Endothelial cell of umbilical vein (primary cell): ENCODE results near the gene RTN4R. TPM values are rescaled to one million over a fixed set of nuclear protein-coding genes. Genes with fewer than 3 reads are reported as not detected.

Source experiments
- BruUV-seq: library from RNA; stranded (reverse); fragments of 400-500 nt; replicated peaks from 2 replicates; lab custom pipeline; 2021; lab: Mats Ljungman, UMichigan
- CTCF ChIA-PET: fragments of 300-600, 350-600 bp; sonication (Branson Sonifier 250); formaldehyde crosslinking; loops from one replicate; lab custom pipeline; 2021; ENCODE audit warnings: antibody characterized with exemption, inconsistent platforms; lab: Charles Lee
- POLR2A ChIA-PET: fragments of 300-600, 350-600 bp; sonication (Branson Sonifier 250); formaldehyde crosslinking; loops from one replicate; lab custom pipeline; 2021; ENCODE audit warnings: antibody characterized with exemption, inconsistent platforms; lab: Charles Lee
- DNase-seq: peaks from one replicate; pipeline ENCODE4 v3.0.0-alpha.2; 2011; ENCODE audit warnings: low read depth, low spot score
- FAIRE-seq: peaks from 2 replicates; lab custom pipeline; 2011; peaks lifted over from hg19 to GRCh38; lab: Jason Lieb, UNC
- H2AFZ ChIP-seq: 2 replicates; pipeline ENCODE4 v1.6.0; 2012; ENCODE audit warnings: low read depth, low read length, control low read depth, inconsistent platforms
- H3K27ac ChIP-seq: 2 replicates; pipeline ENCODE4 v1.5.1; 2011; ENCODE audit warnings: low read depth, mild to moderate bottlenecking, control low read depth, low read length, moderate library complexity; ENCODE audit not compliant: insufficient read depth
- H3K27me3 ChIP-seq, 2 experiments: 2 replicates each; pipeline versions ENCODE4 v1.6.0 to v1.6.1; 2011; ENCODE audit warnings: low read length in 2 of 2, mixed read lengths in 1 of 2; ENCODE audit not compliant: control insufficient read depth in 2 of 2, insufficient read depth in 2 of 2
- H3K36me3 ChIP-seq, 2 experiments: 2 replicates in 1 of 2; 3 replicates in 1 of 2; pipeline ENCODE4 v1.5.1; 2011; ENCODE audit warnings: low read length in 2 of 2, mild to moderate bottlenecking in 1 of 2, moderate library complexity in 1 of 2; ENCODE audit not compliant: control insufficient read depth in 2 of 2, insufficient read depth in 2 of 2; ENCODE audit errors: extremely low read depth in 1 of 2
- H3K4me1 ChIP-seq: 3 replicates; pipeline ENCODE4 v1.5.1; 2011; ENCODE audit warnings: mild to moderate bottlenecking, low read length; ENCODE audit not compliant: control insufficient read depth, insufficient read depth; ENCODE audit errors: extremely low read depth
- H3K4me2 ChIP-seq: 2 replicates; pipeline ENCODE4 v1.6.1; 2011; ENCODE audit warnings: low read length, control low read depth, mixed read lengths; ENCODE audit not compliant: insufficient read depth
- H3K4me3 ChIP-seq, 3 experiments: fragments of 200-600 bp in 1 of 3; sonication (generic), shearing (Covaris generic) in 1 of 3; replicated peaks in 1 of 3; 2 replicates each; pipeline ENCODE4 v1.5.1; 2011 to 2016; ENCODE audit warnings: control low read depth in 3 of 3, low read length in 3 of 3, mild to moderate bottlenecking in 2 of 3, inconsistent platforms in 1 of 3, low read depth in 1 of 3, moderate library complexity in 1 of 3; ENCODE audit not compliant: insufficient read depth in 1 of 3
- H3K79me2 ChIP-seq: 2 replicates; pipeline ENCODE4 v1.6.0; 2012; ENCODE audit warnings: low read length, inconsistent platforms; ENCODE audit not compliant: control insufficient read depth, insufficient read depth
- H3K9ac ChIP-seq: replicated peaks from 2 replicates; pipeline ENCODE3; 2011; ENCODE audit warnings: low read length, control low read depth; ENCODE audit not compliant: insufficient read depth; ENCODE audit errors: extremely low read depth
- H3K9me1 ChIP-seq: replicated peaks from 3 replicates; pipeline ENCODE4 v1.6.0; 2011; ENCODE audit warnings: mild to moderate bottlenecking, low read length; ENCODE audit not compliant: control insufficient read depth, insufficient read depth; ENCODE audit errors: extremely low read depth
- H3K9me3 ChIP-seq: replicated peaks from 2 replicates; pipeline ENCODE4 v1.5.1; 2012; ENCODE audit warnings: low read length, inconsistent platforms; ENCODE audit not compliant: control insufficient read depth, insufficient read depth
- H4K20me1 ChIP-seq: replicated peaks from 2 replicates; pipeline ENCODE3; 2011; ENCODE audit warnings: mild to moderate bottlenecking, low read length; ENCODE audit not compliant: control insufficient read depth, insufficient read depth; ENCODE audit errors: extremely low read depth
- CTCF ChIP-seq, 2 donors: IDR thresholded peaks; 1 replicate in 1 of 2; 2 replicates in 1 of 2; pipeline ENCODE4 v1.5.1; 2011; ENCODE audit warnings: low read length in 2 of 2, mild to moderate bottlenecking in 2 of 2, moderate library complexity in 2 of 2, control low read depth in 1 of 2, inconsistent platforms in 1 of 2, low read depth in 1 of 2; ENCODE audit not compliant: insufficient read depth in 1 of 2; ENCODE audit errors: extremely low read depth in 1 of 2
- EZH2 ChIP-seq: IDR thresholded peaks from 2 replicates; pipeline ENCODE4 v1.6.1; 2012; ENCODE audit warnings: borderline replicate concordance, low read depth, mild to moderate bottlenecking, moderate library complexity, low read length, inconsistent platforms; ENCODE audit not compliant: severe bottlenecking
- FOS ChIP-seq: IDR thresholded peaks from 2 replicates; pipeline ENCODE4 v1.6.1; 2011; ENCODE audit warnings: mild to moderate bottlenecking, low read length, moderate library complexity, borderline replicate concordance; ENCODE audit not compliant: insufficient read depth
- GATA2 ChIP-seq: IDR thresholded peaks from 2 replicates; pipeline ENCODE4 v1.7.0; 2011; ENCODE audit warnings: low read depth, mild to moderate bottlenecking, moderate library complexity, mixed read lengths, low read length; ENCODE audit not compliant: insufficient read length, insufficient read depth
- JUN ChIP-seq: IDR thresholded peaks from 2 replicates; pipeline ENCODE4 v1.6.1; 2011; ENCODE audit warnings: borderline replicate concordance, low read depth; ENCODE audit not compliant: insufficient read length, insufficient read depth
- MAX ChIP-seq: IDR thresholded peaks from 2 replicates; pipeline ENCODE4 v1.6.1; 2011; ENCODE audit not compliant: insufficient read depth, insufficient read length
- MYC ChIP-seq: IDR thresholded peaks from one replicate; pipeline ENCODE4 v1.6.1; 2011; ENCODE audit warnings: mild to moderate bottlenecking, low read depth, low read length
- POLR2A ChIP-seq: IDR thresholded peaks from 2 replicates; pipeline ENCODE4 v1.6.1; 2012; ENCODE audit warnings: low read depth, mild to moderate bottlenecking, control low read depth, low read length
- POLR2AphosphoS5 ChIP-seq: IDR thresholded peaks from 2 replicates; pipeline ENCODE4 v1.6.1; 2012; ENCODE audit warnings: low read depth, mild to moderate bottlenecking, control low read depth, low read length, moderate library complexity; ENCODE audit not compliant: insufficient read depth
- dilution Hi-C: fragments of 300-500 bp; cut with MboI; formaldehyde crosslinking; loops from one replicate; pipeline ENCODE4 v1.15.0; 2019; ENCODE audit warnings: low sequenced_read_pairs; ENCODE audit not compliant: extremely low pct_ligation_motif_present
- intact Hi-C: fragments of 100-400 bp; cut with micrococcal nuclease; formaldehyde crosslinking; loops from one replicate; pipeline ENCODE4 v1.10.0; 2022
- polyA plus RNA-seq, 4 experiments: library from polyadenylated mRNA; depleted of rRNA in 3 of 4; stranded (reverse) in 3 of 4; unstranded in 1 of 4; fragments of >200 nt; gene quantifications; 2 replicates each; pipeline versions ENCODE4 v1.2.1 to v1.2.3, GENCODE V29; 2011 to 2012; ENCODE audit warnings: missing spikeins in 1 of 4
- total RNA-seq: library from RNA; stranded (reverse); gene quantifications from 2 replicates; pipeline ENCODE4 v1.2.3, GENCODE V29; 2021

Gene RTN4R
- total and polyA plus RNA-seq, 2 donors (not counting 3 experiments of a cell fraction or from before 2014, with no cell fraction given) = 1.2 to 2.2 TPM

- intact Hi-C loops = no loop called here
- peaks cover 8% of the 10 kb centered on the region for H3K4me1 ChIP-seq
- no peaks in the 10 kb centered on the region for H3K9me1 ChIP-seq
- H3K9ac ChIP-seq = no peak overlapping the region
- dilution Hi-C loops = no loop called here
- BruUV-seq = no TSS peak
- no peaks in the 10 kb centered on the region for H3K36me3 ChIP-seq
- no peaks in the 10 kb centered on the region for H4K20me1 ChIP-seq
- no peak overlapping the region for H3K27ac ChIP-seq
- no peak overlapping the region for H3K4me2 ChIP-seq
- POLR2A ChIA-PET = interaction anchor here (0.7 kb wide), 1 partner anchor 169 kb away, joined by 4 read pairs; no protein-coding TSS in a partner anchor
- no peak overlapping the region for H2AFZ ChIP-seq
- no peaks in the 10 kb centered on the region for H3K9me3 ChIP-seq
- peaks cover 0 to 7% of the 10 kb centered on the region in 2 experiments for H3K27me3 ChIP-seq
- no peak overlapping the region for H3K4me3 ChIP-seq
- no peak for DNase-seq
- CTCF ChIA-PET = no interaction called here
- TF ChIP-seq POLR2A (no peak), MYC (no peak), MAX (no peak), POLR2AphosphoS5 (no peak), GATA2 (no peak), CTCF (IDR thresholded peaks at IDR 0.05; ENCODE audit: extremely low read depth in 1 of 2, insufficient read depth in 1 of 2, low read depth in 1 of 2, low read length in 2 of 2) (no peak), EZH2 (no peak), JUN (no peak), FOS (no peak)
- no peak for FAIRE-seq
- H3K79me2 ChIP-seq = no peaks in the 10 kb centered on the region
Measured at GRCh38 chr22:20296598-20296997, 28.5 kb upstream of the RTN4R start.
